NCI-H82 treated with DMSO at 0.1 percent for 48 hours (cell line): Measurements from ENCODE around the gene NPDC1.

ENCODE experiments used
- DNase-seq: peaks from one replicate; lab custom pipeline; 2025; ENCODE audit not compliant: unreplicated experiment; lab: John Stamatoyannopoulos, UW

NPDC1 gene

GRCh38 chr9:136995772-136996311 lies 50.1 kb downstream of the NPDC1 start:
- no peak for DNase-seq

GRCh38 chr9:136995362-136995761 lies 50.6 kb downstream of the NPDC1 start:
- DNase-seq = no peak

- no peak for DNase-seq
These were observed 51.1 kb downstream of the NPDC1 start for GRCh38 chr9:136994888-136995230.

GRCh38 chr9:136994180-136994887 lies 51.6 kb downstream of the NPDC1 start:
- no peak for DNase-seq

GRCh38 chr9:136992819-136993369 lies 53.1 kb downstream of the NPDC1 start:
- DNase-seq = no peak

GRCh38 chr9:136991993-136992818 lies 53.8 kb downstream of the NPDC1 start, which contains the start of gene PAXX:
PAXX (plus strand) TSS chr9:136992422; CDS start chr9:136992444, 22 bp downstream.
- DNase-seq = peak; percentile 62

GRCh38 chr9:136990242-136990911 lies 55.6 kb downstream of the NPDC1 start:
- no peak for DNase-seq
